IMR-90 (cell line): ENCODE results near the gene HOXC10. TPM values are rescaled to one million over a fixed set of nuclear protein-coding genes. Genes with fewer than 3 reads are reported as not detected.

Experiments
- ATAC-seq: fragments of 200-7000 bp; cut with Tn5 transposase; 2 replicates; pipeline ENCODE4 v1.9.1; 2020; ENCODE audit warnings: low read depth, mild to moderate bottlenecking, moderate library complexity
- BruUV-seq: library from RNA; stranded (reverse); fragments of 400-500 nt; replicated peaks from 2 replicates; lab custom pipeline; 2021; lab: Mats Ljungman, UMichigan
- CTCF ChIA-PET: fragments of 300-600 bp; formaldehyde crosslinking; extraction: SDS; loops from one replicate; lab custom pipeline; 2021; ENCODE audit warnings: antibody characterized with exemption; lab: Yijun Ruan, JAX
- POLR2A ChIA-PET: fragments of 300-600 bp; sonication (Branson Sonifier 250); formaldehyde crosslinking; loops from one replicate; lab custom pipeline; 2022; ENCODE audit warnings: antibody characterized with exemption; ENCODE audit not compliant: unreplicated experiment; lab: Charles Lee
- DNase-seq: peaks from one replicate; pipeline ENCODE4 v3.0.0; 2013
- H2AFZ ChIP-seq: replicated peaks from 2 replicates; pipeline ENCODE3; 2013; ENCODE audit warnings: low read length, mild to moderate bottlenecking; ENCODE audit not compliant: poor library complexity
- H2AK5ac ChIP-seq: 2 replicates; pipeline ENCODE4 v1.6.1; 2013; ENCODE audit warnings: low read depth, low read length, inconsistent platforms
- H2AK9ac ChIP-seq: replicated peaks from 2 replicates; pipeline ENCODE3; 2013; ENCODE audit warnings: mild to moderate bottlenecking, low read depth, low read length, moderate library complexity; ENCODE audit not compliant: poor library complexity
- H2BK120ac ChIP-seq: 2 replicates; pipeline ENCODE4 v1.6.1; 2013; ENCODE audit warnings: low read depth, low read length, inconsistent platforms
- H2BK15ac ChIP-seq: 3 replicates; pipeline ENCODE4 v1.6.1; 2013; ENCODE audit warnings: low read depth, low read length, inconsistent platforms
- H2BK20ac ChIP-seq: 2 replicates; pipeline ENCODE4 v1.6.1; 2013; ENCODE audit warnings: low read depth, mild to moderate bottlenecking, inconsistent platforms, low read length, moderate library complexity
- H2BK5ac ChIP-seq: 2 replicates; pipeline ENCODE4 v1.6.1; 2013; ENCODE audit warnings: mild to moderate bottlenecking, low read depth, low read length, inconsistent platforms; ENCODE audit not compliant: poor library complexity, severe bottlenecking
- H3K14ac ChIP-seq: replicated peaks from 2 replicates; pipeline ENCODE4 v1.6.1; 2013; ENCODE audit warnings: low read depth, low read length, inconsistent platforms
- H3K18ac ChIP-seq: 2 replicates; pipeline ENCODE4 v1.6.1; 2013; ENCODE audit warnings: low read depth, low read length, control low read depth
- H3K23ac ChIP-seq: 2 replicates; pipeline ENCODE4 v1.6.1; 2013; ENCODE audit warnings: low read depth, low read length, inconsistent platforms
- H3K27ac ChIP-seq: 2 replicates; pipeline ENCODE4 v1.5.1; 2013; ENCODE audit warnings: mild to moderate bottlenecking, control low read depth, low read length; ENCODE audit not compliant: insufficient read depth
- H3K27me3 ChIP-seq: 2 replicates; pipeline ENCODE4 v1.6.1; 2013; ENCODE audit warnings: low read length; ENCODE audit not compliant: control insufficient read depth, insufficient read depth
- H3K36me3 ChIP-seq: 2 replicates; pipeline ENCODE4 v1.6.1; 2013; ENCODE audit warnings: low read length, mixed read lengths; ENCODE audit not compliant: control insufficient read depth, insufficient read depth
- H3K4ac ChIP-seq: 2 replicates; pipeline ENCODE4 v1.6.1; 2013; ENCODE audit warnings: low read depth, low read length, inconsistent platforms
- H3K4me1 ChIP-seq: 2 replicates; pipeline ENCODE4 v1.6.1; 2013; ENCODE audit warnings: low read length, mixed read lengths; ENCODE audit not compliant: control insufficient read depth, insufficient read depth
- H3K4me2 ChIP-seq: 2 replicates; pipeline ENCODE4 v1.6.1; 2013; ENCODE audit warnings: low read depth, mild to moderate bottlenecking, control low read depth, low read length, moderate library complexity
- H3K4me3 ChIP-seq: 2 replicates; pipeline ENCODE4 v1.5.1; 2013; ENCODE audit warnings: low read depth, mild to moderate bottlenecking, control low read depth, low read length, moderate library complexity; ENCODE audit not compliant: insufficient read depth
- H3K56ac ChIP-seq: 2 replicates; pipeline ENCODE4 v1.6.1; 2013; ENCODE audit warnings: low read length, inconsistent platforms; ENCODE audit not compliant: insufficient read depth; ENCODE audit errors: extremely low read depth
- H3K79me1 ChIP-seq, 2 experiments: 2 replicates each; pipeline ENCODE4 v1.6.1; 2013; ENCODE audit warnings: low read length in 2 of 2, inconsistent platforms in 1 of 2, low read depth in 1 of 2
- H3K9ac ChIP-seq: 2 replicates; pipeline ENCODE4 v1.6.1; 2013; ENCODE audit warnings: low read depth, low read length, control low read depth
- H3K9me1 ChIP-seq: 2 replicates; pipeline ENCODE4 v1.6.1; 2013; ENCODE audit warnings: low read length, inconsistent platforms; ENCODE audit not compliant: insufficient read depth
- H3K9me3 ChIP-seq: 2 replicates; pipeline ENCODE4 v1.6.1; 2013; ENCODE audit warnings: low read length; ENCODE audit not compliant: control insufficient read depth, insufficient read depth
- H4K20me1 ChIP-seq: 2 replicates; pipeline ENCODE4 v1.6.1; 2013; ENCODE audit warnings: low read length, inconsistent platforms; ENCODE audit not compliant: insufficient read depth
- H4K5ac ChIP-seq: 2 replicates; pipeline ENCODE4 v1.6.1; 2013; ENCODE audit warnings: mild to moderate bottlenecking, low read depth, low read length, control low read depth
- H4K8ac ChIP-seq, 2 experiments: 2 replicates each; pipeline ENCODE4 v1.6.1; 2013; ENCODE audit warnings: low read depth in 2 of 2, low read length in 2 of 2, control low read depth in 1 of 2, inconsistent platforms in 1 of 2
- H4K91ac ChIP-seq: 2 replicates; pipeline ENCODE4 v1.6.1; 2013; ENCODE audit warnings: low read depth, low read length, inconsistent platforms; ENCODE audit not compliant: insufficient read depth
- BHLHE40 ChIP-seq: fragments of 150-350 bp; IDR thresholded peaks from 2 replicates; pipeline ENCODE4 v1.6.1; 2016; ENCODE audit warnings: mild to moderate bottlenecking, low read depth, low read length
- CEBPB ChIP-seq: IDR thresholded peaks from 2 replicates; pipeline ENCODE4 v1.6.1; 2012; ENCODE audit warnings: low read depth, low read length, improper control_type of control experiment
- CHD1 ChIP-seq: IDR thresholded peaks from 2 replicates; pipeline ENCODE4 v1.6.1; 2012; ENCODE audit warnings: low read depth, low read length, improper control_type of control experiment
- FOS ChIP-seq: fragments of 150-350 bp; IDR thresholded peaks from 2 replicates; pipeline ENCODE4 v1.6.1; 2016; ENCODE audit warnings: low read depth, low read length
- MAFK ChIP-seq: IDR thresholded peaks from 2 replicates; pipeline ENCODE4 v1.6.1; 2012; ENCODE audit warnings: low read depth, low read length, improper control_type of control experiment
- MAZ ChIP-seq: IDR thresholded peaks from 2 replicates; pipeline ENCODE4 v1.6.1; 2012; ENCODE audit warnings: low read depth, mild to moderate bottlenecking, low read length, improper control_type of control experiment, moderate library complexity, borderline replicate concordance
- MXI1 ChIP-seq: IDR thresholded peaks from 2 replicates; pipeline ENCODE4 v1.6.1; 2012; ENCODE audit warnings: low read depth, mild to moderate bottlenecking, low read length, moderate library complexity, borderline replicate concordance
- NFE2L2 ChIP-seq: fragments of 150-350 bp; IDR thresholded peaks from 2 replicates; pipeline ENCODE4 v1.6.1; 2016; ENCODE audit warnings: low read depth, mild to moderate bottlenecking, low read length
- POLR2A ChIP-seq: IDR thresholded peaks from 2 replicates; pipeline ENCODE4 v1.6.1; 2012; ENCODE audit warnings: mild to moderate bottlenecking, low read depth, low read length
- RAD21 ChIP-seq: IDR thresholded peaks from 2 replicates; pipeline ENCODE4 v1.6.1; 2012; ENCODE audit warnings: low read length, improper control_type of control experiment
- RCOR1 ChIP-seq: IDR thresholded peaks from 2 replicates; pipeline ENCODE4 v1.6.1; 2012; ENCODE audit warnings: mild to moderate bottlenecking, low read length, improper control_type of control experiment; ENCODE audit not compliant: insufficient replicate concordance
- RFX5 ChIP-seq: IDR thresholded peaks from 2 replicates; pipeline ENCODE4 v1.8.0; 2012; ENCODE audit warnings: low read depth, mild to moderate bottlenecking, low read length, moderate library complexity
- SMC3 ChIP-seq: fragments of 150-350 bp; IDR thresholded peaks from 2 replicates; pipeline ENCODE4 v1.6.1; 2016; ENCODE audit warnings: low read depth, mild to moderate bottlenecking, antibody characterized with exemption, low read length, moderate library complexity
- WGBS, 2 experiments: methylation state at CpG; one replicate each; pipeline versions ENCODE4 v1.1.5 to v1.1.7; 2013; ENCODE audit warnings: missing lambda C conversion rate in 2 of 2; ENCODE audit not compliant: insufficient read length in 1 of 2; ENCODE audit errors: extremely low coverage in 2 of 2; 5-methylcytosine and 5-hydroxymethylcytosine counted together
- dilution Hi-C: fragments of 300-500 bp; cut with HindIII; formaldehyde crosslinking; loops from one replicate; pipeline ENCODE4 v1.14.3; 2018; ENCODE audit warnings: low sequenced_read_pairs; ENCODE audit not compliant: unreplicated experiment
- in situ Hi-C: fragments of 300-500 bp; cut with MboI; formaldehyde crosslinking; loops from 3 replicates; pipeline ENCODE4 v1.14.3; 2019; ENCODE audit warnings: low sequenced_read_pairs, inconsistent platforms, mixed read lengths
- intact Hi-C: fragments of 100-400 bp; cut with micrococcal nuclease; formaldehyde crosslinking; loops from 2 replicates; pipeline ENCODE4 v1.10.0; 2022
- polyA plus RNA-seq, 3 experiments: library from polyadenylated mRNA; depleted of rRNA; stranded (reverse); fragments of >200 nt; gene quantifications; 2 replicates each; pipeline ENCODE4 v1.2.3, GENCODE V29; 2012; ENCODE audit warnings: low replicate concordance in 1 of 3
- total RNA-seq: library from RNA; depleted of rRNA; stranded (reverse); fragments of >200 nt; gene quantifications from 2 replicates; pipeline ENCODE4 v1.2.3, GENCODE V29; 2012
- TF ChIP-seq, protein P1 (sequence below): conservative IDR thresholded peaks from 2 replicates; pipeline ENCODE4 v1.5.1; 2012; ENCODE audit warnings: mild to moderate bottlenecking, low read depth, low read length, improper control_type of control experiment

The HOXC10 gene
- total and polyA plus RNA-seq, 2 of the 4 experiments (the other 2 are of a cell fraction), result 0.15 TPM; not detected in 1

- TF ChIP-seq MAZ, result no peak
Observed at GRCh38 chr12:54026640-54027441, 41.9 kb downstream of the HOXC10 start (continued).

DNA sequence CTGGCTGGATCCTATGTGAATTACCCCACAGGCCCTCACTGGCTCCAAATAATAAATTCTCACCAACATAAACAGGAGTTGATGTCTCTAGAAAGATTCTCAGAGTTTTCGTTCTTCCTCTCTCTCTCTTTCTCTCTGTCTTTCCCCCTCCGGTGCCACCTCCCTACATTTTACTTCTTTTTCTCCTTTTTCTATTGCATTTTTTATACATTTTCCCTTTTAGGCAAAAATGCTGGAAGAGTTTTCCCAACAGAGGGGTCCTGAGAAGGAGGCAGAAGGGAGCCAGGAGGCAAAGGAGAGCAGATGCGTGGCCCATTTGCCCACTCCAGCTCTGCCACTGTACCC, 42.5 kb downstream of the HOXC10 start:
- H3K14ac ChIP-seq, result no peak overlapping the region
- TF ChIP-seq NFE2L2 (no peak), RAD21 (no peak), MAZ (no peak), MXI1 (no peak), CHD1 (no peak), BHLHE40 (no peak), SMC3 (no peak), CEBPB (no peak), POLR2A (no peak), FOS (no peak), MAFK (no peak), RCOR1 (no peak), RFX5 (no peak)
- TF ChIP-seq, protein P1, sequence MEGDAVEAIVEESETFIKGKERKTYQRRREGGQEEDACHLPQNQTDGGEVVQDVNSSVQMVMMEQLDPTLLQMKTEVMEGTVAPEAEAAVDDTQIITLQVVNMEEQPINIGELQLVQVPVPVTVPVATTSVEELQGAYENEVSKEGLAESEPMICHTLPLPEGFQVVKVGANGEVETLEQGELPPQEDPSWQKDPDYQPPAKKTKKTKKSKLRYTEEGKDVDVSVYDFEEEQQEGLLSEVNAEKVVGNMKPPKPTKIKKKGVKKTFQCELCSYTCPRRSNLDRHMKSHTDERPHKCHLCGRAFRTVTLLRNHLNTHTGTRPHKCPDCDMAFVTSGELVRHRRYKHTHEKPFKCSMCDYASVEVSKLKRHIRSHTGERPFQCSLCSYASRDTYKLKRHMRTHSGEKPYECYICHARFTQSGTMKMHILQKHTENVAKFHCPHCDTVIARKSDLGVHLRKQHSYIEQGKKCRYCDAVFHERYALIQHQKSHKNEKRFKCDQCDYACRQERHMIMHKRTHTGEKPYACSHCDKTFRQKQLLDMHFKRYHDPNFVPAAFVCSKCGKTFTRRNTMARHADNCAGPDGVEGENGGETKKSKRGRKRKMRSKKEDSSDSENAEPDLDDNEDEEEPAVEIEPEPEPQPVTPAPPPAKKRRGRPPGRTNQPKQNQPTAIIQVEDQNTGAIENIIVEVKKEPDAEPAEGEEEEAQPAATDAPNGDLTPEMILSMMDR, result no peak
- H3K18ac ChIP-seq, result no peak overlapping the region
- H3K27ac ChIP-seq, result no peak overlapping the region
- no peak overlapping the region for H2BK5ac ChIP-seq
- H3K4me2 ChIP-seq, result no peak overlapping the region
- H3K79me1 ChIP-seq, result no peaks in the 10 kb centered on the region
- peaks cover 86% of the 10 kb centered on the region for H3K27me3 ChIP-seq
- H3K23ac ChIP-seq, result no peak overlapping the region
- no peaks in the 10 kb centered on the region for H3K4me1 ChIP-seq
- ChIA-PET CTCF (no interaction called here), POLR2A (interaction anchor here (0.6 kb wide), 1 partner anchor 565 kb away, joined by 7 read pairs; no protein-coding TSS in a partner anchor)
- BruUV-seq, result no TSS peak
- in situ Hi-C loops (no loop called here), intact Hi-C loops (no loop called here), dilution Hi-C loops (no loop called here)
- H4K8ac ChIP-seq, result no peak overlapping the region
- no peak for DNase-seq
- H2AK9ac ChIP-seq, result no peak overlapping the region
- no peak overlapping the region for H2BK15ac ChIP-seq
- ATAC-seq, result no peak
- WGBS, 2 experiments, result 100% methylated on average over 1 of the region's 3 CpGs; no CpG with 5 or more reads in 1 of the 2 experiments
- H3K4ac ChIP-seq, result no peak overlapping the region
- no peaks in the 10 kb centered on the region for H3K36me3 ChIP-seq
- no peak overlapping the region for H2AK5ac ChIP-seq
- peaks cover 4% of the 10 kb centered on the region; the same call in 1 of the 2 replicates for H3K9me3 ChIP-seq
- no peak overlapping the region for H2AFZ ChIP-seq
- no peak overlapping the region for H3K56ac ChIP-seq
- no peak overlapping the region for H3K4me3 ChIP-seq
- no peaks in the 10 kb centered on the region for H4K20me1 ChIP-seq
- no peak overlapping the region for H2BK20ac ChIP-seq
- no peak overlapping the region for H2BK120ac ChIP-seq
- H3K9me1 ChIP-seq, result no peaks in the 10 kb centered on the region
- H4K5ac ChIP-seq, result no peak overlapping the region
- H4K91ac ChIP-seq, result no peak overlapping the region
- H3K9ac ChIP-seq, result no peak overlapping the region
